Keratinocyte (primary cell): ENCODE data around the gene NPSR1. TPM values are rescaled to one million over a fixed set of nuclear protein-coding genes. Genes with fewer than 3 reads are reported as not detected.

ENCODE experiments used
- DNase-seq: peaks from one replicate; pipeline ENCODE4 v3.0.0-alpha.2; 2011; ENCODE audit warnings: low read depth, missing footprints, low spot score
- FAIRE-seq: peaks from 2 replicates; lab custom pipeline; 2011; peaks lifted over from hg19 to GRCh38; lab: Jason Lieb, UNC
- H2AFZ ChIP-seq: 2 replicates; pipeline ENCODE4 v1.6.0; 2012; ENCODE audit warnings: low read length, control low read depth, inconsistent platforms; ENCODE audit not compliant: control insufficient read depth
- H3K27ac ChIP-seq: 2 replicates; pipeline ENCODE4 v1.5.1; 2011; ENCODE audit warnings: low read length; ENCODE audit not compliant: control insufficient read depth, insufficient read depth
- H3K27me3 ChIP-seq: 3 replicates; pipeline ENCODE4 v1.6.0; 2011; ENCODE audit warnings: low read length; ENCODE audit not compliant: control insufficient read depth, insufficient read depth; ENCODE audit errors: extremely low read depth
- H3K36me3 ChIP-seq, 2 experiments: 2 replicates in 1 of 2; 3 replicates in 1 of 2; pipeline ENCODE4 v1.5.1; 2011; ENCODE audit warnings: low read length in 2 of 2, mild to moderate bottlenecking in 1 of 2; ENCODE audit not compliant: control insufficient read depth in 2 of 2, insufficient read depth in 2 of 2; ENCODE audit errors: extremely low read depth in 1 of 2
- H3K4me1 ChIP-seq: 3 replicates; pipeline ENCODE4 v1.5.1; 2011; ENCODE audit warnings: low read length; ENCODE audit not compliant: control insufficient read depth, insufficient read depth; ENCODE audit errors: extremely low read depth
- H3K4me2 ChIP-seq: 3 replicates; pipeline ENCODE4 v1.6.0; 2011; ENCODE audit warnings: low read depth, low read length; ENCODE audit not compliant: control insufficient read depth, insufficient read depth; ENCODE audit errors: extremely low read depth
- H3K4me3 ChIP-seq, 3 experiments: fragments of 200-600 bp in 1 of 3; sonication (generic) in 1 of 3; 2 replicates in 2 of 3; 3 replicates in 1 of 3; pipeline ENCODE4 v1.5.1; 2011 to 2016; ENCODE audit warnings: low read length in 3 of 3, mild to moderate bottlenecking in 3 of 3, control low read depth in 2 of 3, inconsistent platforms in 1 of 3, low read depth in 1 of 3, mixed read lengths in 1 of 3, mixed run types in 1 of 3, moderate library complexity in 1 of 3; ENCODE audit not compliant: control insufficient read depth in 2 of 3, insufficient read depth in 2 of 3; ENCODE audit errors: extremely low read depth in 1 of 3
- H3K79me2 ChIP-seq: 2 replicates; pipeline ENCODE4 v1.6.0; 2012; ENCODE audit warnings: low read length; ENCODE audit not compliant: control insufficient read depth, insufficient read depth
- H3K9ac ChIP-seq: 3 replicates; pipeline ENCODE4 v1.6.0; 2011; ENCODE audit warnings: low read length; ENCODE audit not compliant: control insufficient read depth, insufficient read depth; ENCODE audit errors: extremely low read depth
- H3K9me1 ChIP-seq: 3 replicates; pipeline ENCODE4 v1.6.0; 2011; ENCODE audit warnings: low read length; ENCODE audit not compliant: control insufficient read depth, insufficient read depth; ENCODE audit errors: extremely low read depth
- H3K9me3 ChIP-seq: 2 replicates; pipeline ENCODE4 v1.5.1; 2012; ENCODE audit warnings: low read depth, low read length; ENCODE audit not compliant: control insufficient read depth
- H4K20me1 ChIP-seq: 3 replicates; pipeline ENCODE4 v1.6.0; 2011; ENCODE audit warnings: low read length; ENCODE audit not compliant: control insufficient read depth, insufficient read depth; ENCODE audit errors: extremely low read depth
- CTCF ChIP-seq, 3 experiments: IDR thresholded peaks in 1 of 3; conservative IDR thresholded peaks in 1 of 3; optimal IDR thresholded peaks in 1 of 3; 2 replicates in 2 of 3; 3 replicates in 1 of 3; pipeline versions ENCODE3 to v1.5.1; 2011; ENCODE audit warnings: low read length in 3 of 3, mild to moderate bottlenecking in 3 of 3, moderate library complexity in 2 of 3, control low read depth in 1 of 3, inconsistent platforms in 1 of 3; ENCODE audit not compliant: insufficient read depth in 2 of 3; ENCODE audit errors: extremely low read depth in 1 of 3
- EZH2 ChIP-seq: IDR thresholded peaks from one replicate; pipeline ENCODE4 v1.6.1; 2012; ENCODE audit warnings: inconsistent platforms, mild to moderate bottlenecking, low read length, moderate library complexity
- dilution Hi-C: fragments of 300-500 bp; cut with MboI; formaldehyde crosslinking; loops from one replicate; pipeline ENCODE4 v1.7.0; 2020; ENCODE audit warnings: low sequenced_read_pairs; ENCODE audit not compliant: extremely low pct_ligation_motif_present
- polyA plus RNA-seq, 5 experiments: library from polyadenylated mRNA; depleted of rRNA in 3 of 5; stranded (reverse) in 3 of 5; stranded (forward) in 1 of 5; unstranded in 1 of 5; fragments of >200 nt; gene quantifications; 1 replicate in 1 of 5; 2 replicates in 3 of 5; 3 replicates in 1 of 5; pipeline versions ENCODE4 v1.2.1 to v1.2.3, GENCODE V29; 2011 to 2012; ENCODE audit warnings: missing spikeins in 2 of 5, low read depth in 1 of 5, low replicate concordance in 1 of 5

Gene NPSR1
- polyA plus RNA-seq, 1 donor (not counting 4 experiments of a cell fraction or from before 2014, with no cell fraction given), result not detected

GRCh38 chr7:34752929-34753328 is 94.9 kb downstream of the NPSR1 start:
- dilution Hi-C loops, result no loop called here
- Histone ChIP-seq H3K9me1 (no peaks in the 10 kb centered on the region), H3K4me1 (no peaks in the 10 kb centered on the region), H3K79me2 (no peaks in the 10 kb centered on the region), H3K9me3 (no peaks in the 10 kb centered on the region), H3K36me3 (no peaks in the 10 kb centered on the region), H3K27ac (no peak overlapping the region), H4K20me1 (no peaks in the 10 kb centered on the region), H3K4me2 (no peak overlapping the region), H3K4me3 (no peak overlapping the region), H3K9ac (no peak overlapping the region), H3K27me3 (no peaks in the 10 kb centered on the region), H2AFZ (no peak overlapping the region)
- DNase-seq (no peak), FAIRE-seq (no peak)
- TF ChIP-seq CTCF (optimal IDR thresholded peaks at IDR 0.05 in 1 of 3, IDR thresholded peaks at IDR 0.05 in 1 of 3, conservative IDR thresholded peaks at IDR 0.05 in 1 of 3; ENCODE audit: extremely low read depth in 1 of 3, insufficient read depth in 2 of 3, low read length in 3 of 3) (no peak), EZH2 (no peak)

GRCh38 chr7:34755008-34755407 is 97.0 kb downstream of the NPSR1 start:
- H3K27me3 ChIP-seq, result no peaks in the 10 kb centered on the region
- no peaks in the 10 kb centered on the region for H4K20me1 ChIP-seq
- FAIRE-seq, result no peak
- H3K27ac ChIP-seq, result no peak overlapping the region
- TF ChIP-seq CTCF (optimal IDR thresholded peaks at IDR 0.05 in 1 of 3, IDR thresholded peaks at IDR 0.05 in 1 of 3, conservative IDR thresholded peaks at IDR 0.05 in 1 of 3; ENCODE audit: extremely low read depth in 1 of 3, insufficient read depth in 2 of 3, low read length in 3 of 3) (no peak), EZH2 (no peak)
- no peak overlapping the region for H3K4me3 ChIP-seq
- H3K9ac ChIP-seq, result no peak overlapping the region
- H3K9me3 ChIP-seq, result no peaks in the 10 kb centered on the region
- no peak overlapping the region for H3K4me2 ChIP-seq
- dilution Hi-C loops, result no loop called here
- H3K4me1 ChIP-seq, result no peaks in the 10 kb centered on the region
- H3K36me3 ChIP-seq, result no peaks in the 10 kb centered on the region
- H2AFZ ChIP-seq, result no peak overlapping the region
- H3K79me2 ChIP-seq, result no peaks in the 10 kb centered on the region
- H3K9me1 ChIP-seq, result no peaks in the 10 kb centered on the region
- no peak for DNase-seq
